ENCODE data around the gene PRAMEF15.
"Not testable (repeated sequence)": the region's sequence is repeated elsewhere in the genome, so short reads cannot be mapped to it uniquely, and the experiment has no call there.

DNA sequence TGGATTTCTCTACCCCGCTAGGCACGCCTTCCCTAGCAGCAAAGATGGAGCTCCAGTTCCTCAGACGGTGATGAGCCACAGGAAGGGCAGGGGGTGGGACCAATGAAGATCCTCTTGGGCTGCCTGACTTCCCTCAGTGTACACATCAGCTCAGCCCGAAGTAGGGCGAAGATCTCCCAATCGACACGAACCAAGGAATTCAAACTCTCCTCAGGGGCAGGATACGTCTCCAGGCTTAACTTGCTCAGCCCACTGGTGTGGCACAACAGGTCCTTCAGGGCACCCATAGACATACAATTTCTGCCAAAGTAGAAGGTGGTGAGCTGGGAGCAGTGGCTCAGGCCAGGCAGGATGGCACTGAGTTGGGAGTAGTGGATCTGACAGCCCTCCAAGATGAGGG lies 27.1 kb downstream of the PRAMEF15 start:
- TF ChIP-seq, protein P1, sequence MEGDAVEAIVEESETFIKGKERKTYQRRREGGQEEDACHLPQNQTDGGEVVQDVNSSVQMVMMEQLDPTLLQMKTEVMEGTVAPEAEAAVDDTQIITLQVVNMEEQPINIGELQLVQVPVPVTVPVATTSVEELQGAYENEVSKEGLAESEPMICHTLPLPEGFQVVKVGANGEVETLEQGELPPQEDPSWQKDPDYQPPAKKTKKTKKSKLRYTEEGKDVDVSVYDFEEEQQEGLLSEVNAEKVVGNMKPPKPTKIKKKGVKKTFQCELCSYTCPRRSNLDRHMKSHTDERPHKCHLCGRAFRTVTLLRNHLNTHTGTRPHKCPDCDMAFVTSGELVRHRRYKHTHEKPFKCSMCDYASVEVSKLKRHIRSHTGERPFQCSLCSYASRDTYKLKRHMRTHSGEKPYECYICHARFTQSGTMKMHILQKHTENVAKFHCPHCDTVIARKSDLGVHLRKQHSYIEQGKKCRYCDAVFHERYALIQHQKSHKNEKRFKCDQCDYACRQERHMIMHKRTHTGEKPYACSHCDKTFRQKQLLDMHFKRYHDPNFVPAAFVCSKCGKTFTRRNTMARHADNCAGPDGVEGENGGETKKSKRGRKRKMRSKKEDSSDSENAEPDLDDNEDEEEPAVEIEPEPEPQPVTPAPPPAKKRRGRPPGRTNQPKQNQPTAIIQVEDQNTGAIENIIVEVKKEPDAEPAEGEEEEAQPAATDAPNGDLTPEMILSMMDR (IDR thresholded peaks at IDR 0.05): not testable (repeated sequence)
- not testable (repeated sequence) for TF ChIP-seq POLR2AphosphoS5, POLR2A, EP300 (IDR thresholded peaks at IDR 0.05)
